ENCODE results near the gene CLSTN2.

The CLSTN2 gene

GRCh38 chr3:139935016-139935865, at the start of gene CLSTN2:
CLSTN2 (plus strand) TSS chr3:139935185.
- no peak for DNase-seq

GRCh38 chr3:139887431-139887830, 47.6 kb upstream of the CLSTN2 start:
- DNase-seq = no peak

DNA sequence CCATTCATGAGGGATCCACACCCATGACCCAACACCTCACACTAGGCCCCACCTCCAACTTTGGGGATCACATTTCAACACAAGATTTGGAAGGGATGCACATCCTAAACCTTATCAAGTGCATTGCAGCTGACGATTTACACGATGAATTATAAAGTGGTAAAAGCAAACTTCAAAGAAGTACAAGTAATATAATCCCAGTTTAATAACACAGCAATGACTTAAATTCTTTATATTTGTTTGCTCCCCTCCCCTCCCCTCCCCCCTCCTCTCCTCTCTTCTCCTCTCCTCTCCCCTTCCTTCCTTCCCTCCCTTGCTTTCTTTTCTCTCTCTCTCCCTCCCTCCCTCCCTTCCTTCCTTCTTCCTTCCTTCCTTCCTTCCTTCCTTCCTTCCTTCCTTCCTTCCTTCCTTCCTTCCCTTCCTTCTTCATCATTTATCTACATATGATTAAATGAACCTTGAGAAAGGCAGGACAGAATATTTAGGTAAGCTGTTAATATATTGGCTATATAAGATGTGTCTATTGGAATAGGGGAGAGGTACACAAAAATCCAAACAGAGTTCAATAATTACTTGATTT, 46.3 kb upstream of the CLSTN2 start:
- DNase-seq = no peak

GRCh38 chr3:139893267-139893962, 41.6 kb upstream of the CLSTN2 start:
- no peak for DNase-seq

DNA sequence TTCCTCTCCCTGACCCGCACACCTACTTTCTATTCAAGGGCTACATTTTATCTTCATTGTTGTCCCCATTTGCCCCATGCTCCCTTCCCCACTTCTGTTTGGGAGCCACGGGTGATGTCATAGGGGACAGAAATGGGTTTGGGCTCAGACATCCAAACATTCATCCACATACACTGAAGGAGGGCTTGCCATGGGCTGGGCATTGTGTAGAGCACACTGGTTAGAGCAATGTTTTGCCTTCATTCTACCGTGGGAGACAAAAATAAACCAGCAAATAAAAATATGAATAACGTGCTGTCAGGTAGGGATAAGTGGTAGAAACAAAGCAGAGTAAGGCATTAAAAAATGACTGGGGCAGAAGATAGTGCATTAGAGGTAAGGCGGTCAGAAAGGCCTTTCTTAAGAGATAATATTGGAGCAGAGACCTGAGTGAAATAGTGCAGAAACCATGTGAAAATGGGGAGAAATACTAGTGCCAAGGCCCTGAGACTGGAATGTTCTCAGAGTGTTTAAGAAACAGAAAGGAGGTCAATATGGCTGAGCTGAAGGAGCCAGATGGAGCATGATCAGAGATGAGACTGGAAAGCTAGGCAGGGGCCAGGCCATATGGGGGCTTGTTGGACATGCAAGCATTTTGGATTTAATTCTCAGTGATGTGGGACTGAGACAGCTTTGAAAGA, 40.9 kb upstream of the CLSTN2 start:
- DNase-seq = no peak

DNA sequence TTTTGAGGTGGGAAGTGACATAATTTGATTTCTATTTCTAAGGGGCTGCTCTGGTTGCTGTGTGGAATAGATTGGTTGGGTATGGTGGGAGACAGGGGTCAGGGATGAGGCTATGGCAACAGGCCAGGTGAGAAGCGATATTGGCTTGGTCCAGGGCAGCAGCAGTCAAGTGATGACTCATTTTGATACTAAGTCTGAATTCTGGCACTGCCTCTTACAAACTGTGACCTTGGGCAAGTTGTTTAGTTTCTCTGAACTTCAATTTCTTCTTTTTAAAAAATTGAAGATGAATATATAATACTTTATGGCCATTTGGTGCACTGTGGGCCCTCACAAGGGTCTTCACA, 40.4 kb upstream of the CLSTN2 start:
- DNase-seq = no peak

DNA sequence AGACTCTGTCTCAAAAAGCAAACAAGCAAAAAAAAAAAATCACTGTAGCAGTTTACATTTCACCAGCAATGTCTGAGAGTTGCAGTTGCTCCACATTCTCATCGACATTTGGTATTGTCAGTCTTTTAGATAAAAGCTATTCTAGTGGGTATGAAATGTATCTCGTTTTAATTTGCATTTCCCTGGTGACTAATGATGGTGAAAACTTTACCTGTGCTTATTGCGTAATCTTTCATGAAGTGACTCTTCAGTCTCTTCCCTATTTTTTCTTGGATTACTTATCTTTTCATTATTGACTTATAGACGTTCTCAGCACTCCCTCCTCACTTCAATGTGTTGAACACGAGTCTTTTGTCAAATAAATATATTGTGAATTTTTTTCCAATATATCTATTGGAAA, 37.2 kb upstream of the CLSTN2 start:
- DNase-seq = no peak

- no peak for DNase-seq
Measured at GRCh38 chr3:139906418-139906817, 28.6 kb upstream of the CLSTN2 start.

DNA sequence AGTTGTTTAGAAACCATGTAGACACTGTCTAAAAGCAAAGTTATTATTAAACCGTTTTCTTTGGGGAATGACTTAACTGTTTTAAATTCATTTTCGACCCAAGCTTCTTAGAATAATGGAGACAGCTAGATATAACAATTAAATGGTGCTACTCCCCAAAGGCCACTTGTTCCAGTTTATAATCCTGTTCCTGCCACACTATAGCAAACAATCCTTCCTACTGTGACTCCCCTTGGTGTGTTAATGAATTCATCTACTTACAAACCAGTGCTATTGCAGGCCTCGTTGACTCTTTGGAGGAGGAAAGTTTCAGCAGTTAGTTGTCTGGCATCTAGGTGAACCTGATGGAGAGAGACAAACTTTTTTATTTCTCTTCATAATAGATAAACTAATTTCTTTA, 25.2 kb upstream of the CLSTN2 start:
- DNase-seq = no peak

GRCh38 chr3:139916271-139916670, 18.7 kb upstream of the CLSTN2 start:
- DNase-seq = no peak

GRCh38 chr3:139917226-139917785, 17.7 kb upstream of the CLSTN2 start:
- no peak for DNase-seq

GRCh38 chr3:139928708-139929505, 6.1 kb upstream of the CLSTN2 start:
- no peak for DNase-seq

- DNase-seq = no peak
Measured at GRCh38 chr3:139930211-139930610, 4.8 kb upstream of the CLSTN2 start.

DNA sequence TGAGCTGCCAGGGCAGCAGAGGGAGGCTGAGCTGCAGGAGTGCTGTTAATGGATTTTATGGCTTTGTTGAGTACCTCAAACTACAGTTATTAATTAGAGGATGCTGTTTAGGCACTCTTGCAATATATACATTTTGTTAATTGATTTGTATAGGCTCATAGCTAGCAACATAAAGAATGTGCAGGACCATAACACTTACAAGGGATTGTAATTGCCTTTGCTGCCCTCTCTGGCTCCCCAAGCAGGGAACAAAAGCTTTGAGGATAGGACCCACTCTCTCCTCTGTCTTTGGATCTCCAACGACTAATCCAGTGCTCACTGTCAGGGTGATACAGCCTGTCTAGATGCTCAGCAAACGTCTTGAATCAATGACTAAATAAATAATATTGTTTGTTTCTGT, 1.2 kb upstream of the CLSTN2 start:
- no peak for DNase-seq

GRCh38 chr3:139934613-139935015, 371 bp upstream of the CLSTN2 start:
- no peak for DNase-seq

DNA sequence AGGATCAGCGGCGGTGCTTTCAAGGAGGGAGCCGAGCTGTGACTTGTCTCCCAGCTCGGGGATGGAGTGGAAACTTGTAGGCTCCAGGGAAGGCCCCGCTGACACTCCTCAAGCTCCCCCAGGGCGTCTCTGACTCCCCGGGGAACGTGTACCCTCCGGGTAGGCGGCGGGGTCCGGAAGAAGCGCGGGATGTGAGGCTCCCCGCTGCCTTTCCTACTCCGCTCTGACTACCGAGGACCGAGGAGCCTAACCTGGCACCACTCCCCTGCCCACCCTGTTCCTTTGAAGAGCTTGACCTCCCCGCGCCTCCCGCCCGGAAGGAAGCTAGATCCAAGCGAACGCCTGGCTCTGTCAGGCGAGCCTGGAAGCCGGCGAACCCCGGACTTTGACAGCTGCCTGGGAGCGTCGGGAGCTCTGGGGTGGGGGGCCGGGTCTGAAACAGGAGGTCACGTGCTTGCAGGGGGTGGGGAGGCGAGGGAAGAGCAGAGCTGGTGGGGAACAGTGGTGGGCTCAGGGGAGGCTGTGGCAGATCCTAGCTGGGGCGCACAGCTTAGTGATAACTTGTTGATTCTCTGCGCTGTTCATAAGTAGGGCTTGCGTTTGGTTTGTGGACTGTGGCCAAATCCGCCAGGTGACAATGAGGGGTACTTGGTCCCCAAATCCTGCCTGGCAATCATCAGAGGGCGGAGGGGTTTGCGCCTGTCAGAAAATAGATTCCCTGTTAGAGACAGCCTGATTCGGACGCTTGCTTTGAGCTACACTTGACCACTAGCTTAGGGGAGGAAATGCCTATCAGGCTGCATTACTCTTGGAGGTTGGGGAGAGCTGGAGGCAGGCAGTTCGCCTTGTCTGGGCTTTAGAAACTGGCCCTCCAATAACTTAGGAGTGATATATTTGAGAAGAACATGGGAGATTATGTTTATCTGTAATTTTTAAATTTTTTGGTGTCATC, 1.2 kb downstream of the CLSTN2 start:
- DNase-seq = no peak

DNA sequence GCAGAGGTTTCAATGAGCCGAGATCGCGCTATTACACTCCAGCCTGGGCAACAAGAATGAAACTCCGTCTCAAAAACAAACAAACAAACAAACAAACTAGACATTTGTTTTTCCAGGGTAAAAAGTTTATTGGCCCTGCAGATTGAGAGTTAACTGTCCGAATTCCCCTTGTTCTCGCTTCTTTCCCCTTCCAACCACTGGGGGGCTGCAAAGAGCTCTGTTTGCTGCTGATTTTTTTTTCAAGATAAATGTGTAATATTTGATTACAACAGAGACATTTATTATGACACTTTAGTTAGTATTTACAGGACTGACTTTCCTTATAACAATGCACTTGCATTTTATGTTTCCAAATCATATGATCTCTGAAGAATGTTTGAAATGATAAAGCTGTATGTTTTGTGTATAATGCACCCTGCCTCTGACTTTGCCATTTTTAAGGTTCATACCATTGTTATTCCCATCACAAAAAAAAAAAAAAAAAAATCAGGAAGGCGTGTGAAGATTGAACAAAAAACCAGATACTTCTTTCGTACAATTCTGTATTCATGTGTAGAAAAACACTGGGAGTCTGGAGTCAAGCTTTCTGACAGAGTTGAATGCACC, 2.8 kb downstream of the CLSTN2 start:
- DNase-seq = no peak

GRCh38 chr3:139939681-139940190, 4.8 kb downstream of the CLSTN2 start:
- no peak for DNase-seq

- DNase-seq = no peak
Measured at GRCh38 chr3:139940622-139941021, 5.6 kb downstream of the CLSTN2 start.

DNA sequence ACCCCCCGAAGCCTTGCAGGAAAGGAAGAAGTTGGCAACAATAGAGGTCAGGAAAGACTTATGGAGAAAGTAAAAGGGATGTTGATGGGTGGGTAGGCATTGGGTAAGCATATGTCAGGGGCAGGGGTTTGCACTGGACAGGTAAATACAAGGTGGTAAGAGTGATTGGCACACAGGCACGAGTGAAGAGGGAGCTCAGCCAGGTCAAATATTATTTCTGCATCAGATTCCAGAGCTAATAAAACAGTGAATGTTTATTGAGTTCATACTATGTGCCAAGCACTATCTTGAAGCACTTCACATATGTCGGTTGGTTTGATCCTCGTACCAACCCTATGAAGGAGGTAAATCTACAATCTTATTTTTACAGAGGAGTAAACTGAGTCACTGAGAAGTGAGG, 6.6 kb downstream of the CLSTN2 start:
- no peak for DNase-seq

All from activated CD8-positive, alpha-beta memory T cell treated with anti-CD3 and anti-CD28 coated beads for 24 hours (primary cell).